ENCODE measurements around the gene XPNPEP1.

DNA sequence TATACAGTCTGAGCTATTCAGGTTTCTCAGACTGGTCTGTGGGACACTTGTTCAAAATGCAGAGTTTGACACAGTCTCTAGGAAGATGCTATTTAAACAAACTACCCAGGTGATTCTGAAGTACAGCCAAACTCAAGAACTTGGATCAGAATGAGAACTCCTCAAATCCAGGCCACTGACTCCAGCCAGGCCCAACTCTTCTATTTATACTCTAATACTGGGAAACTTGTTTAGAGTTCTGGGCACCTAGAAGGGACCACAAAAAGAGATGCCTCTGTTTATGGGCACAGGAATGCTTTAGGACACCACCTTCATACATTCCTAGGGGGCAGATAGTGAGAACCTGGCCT is 44.4 kb upstream of the XPNPEP1 start:
- TF ChIP-seq, protein P1, sequence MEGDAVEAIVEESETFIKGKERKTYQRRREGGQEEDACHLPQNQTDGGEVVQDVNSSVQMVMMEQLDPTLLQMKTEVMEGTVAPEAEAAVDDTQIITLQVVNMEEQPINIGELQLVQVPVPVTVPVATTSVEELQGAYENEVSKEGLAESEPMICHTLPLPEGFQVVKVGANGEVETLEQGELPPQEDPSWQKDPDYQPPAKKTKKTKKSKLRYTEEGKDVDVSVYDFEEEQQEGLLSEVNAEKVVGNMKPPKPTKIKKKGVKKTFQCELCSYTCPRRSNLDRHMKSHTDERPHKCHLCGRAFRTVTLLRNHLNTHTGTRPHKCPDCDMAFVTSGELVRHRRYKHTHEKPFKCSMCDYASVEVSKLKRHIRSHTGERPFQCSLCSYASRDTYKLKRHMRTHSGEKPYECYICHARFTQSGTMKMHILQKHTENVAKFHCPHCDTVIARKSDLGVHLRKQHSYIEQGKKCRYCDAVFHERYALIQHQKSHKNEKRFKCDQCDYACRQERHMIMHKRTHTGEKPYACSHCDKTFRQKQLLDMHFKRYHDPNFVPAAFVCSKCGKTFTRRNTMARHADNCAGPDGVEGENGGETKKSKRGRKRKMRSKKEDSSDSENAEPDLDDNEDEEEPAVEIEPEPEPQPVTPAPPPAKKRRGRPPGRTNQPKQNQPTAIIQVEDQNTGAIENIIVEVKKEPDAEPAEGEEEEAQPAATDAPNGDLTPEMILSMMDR (optimal IDR thresholded peaks at IDR 0.05 in 1 of 3, IDR thresholded peaks at IDR 0.05 in 1 of 3, conservative IDR thresholded peaks at IDR 0.05 in 1 of 3; ENCODE audit: extremely low read depth in 1 of 3, insufficient read depth in 2 of 3, low read length in 3 of 3), result no peak
- TF ChIP-seq EZH2 (IDR thresholded peaks at IDR 0.05; ENCODE audit: low read length), result no peak
